GM19099 (cell line): ENCODE data around the gene MNX1.

Source experiments
- POLR2A ChIP-seq: IDR thresholded peaks from 3 replicates; pipeline ENCODE4 v1.6.1; 2011; ENCODE audit warnings: low read depth; ENCODE audit not compliant: insufficient read length; ENCODE audit errors: extremely low read depth

MNX1 gene

DNA sequence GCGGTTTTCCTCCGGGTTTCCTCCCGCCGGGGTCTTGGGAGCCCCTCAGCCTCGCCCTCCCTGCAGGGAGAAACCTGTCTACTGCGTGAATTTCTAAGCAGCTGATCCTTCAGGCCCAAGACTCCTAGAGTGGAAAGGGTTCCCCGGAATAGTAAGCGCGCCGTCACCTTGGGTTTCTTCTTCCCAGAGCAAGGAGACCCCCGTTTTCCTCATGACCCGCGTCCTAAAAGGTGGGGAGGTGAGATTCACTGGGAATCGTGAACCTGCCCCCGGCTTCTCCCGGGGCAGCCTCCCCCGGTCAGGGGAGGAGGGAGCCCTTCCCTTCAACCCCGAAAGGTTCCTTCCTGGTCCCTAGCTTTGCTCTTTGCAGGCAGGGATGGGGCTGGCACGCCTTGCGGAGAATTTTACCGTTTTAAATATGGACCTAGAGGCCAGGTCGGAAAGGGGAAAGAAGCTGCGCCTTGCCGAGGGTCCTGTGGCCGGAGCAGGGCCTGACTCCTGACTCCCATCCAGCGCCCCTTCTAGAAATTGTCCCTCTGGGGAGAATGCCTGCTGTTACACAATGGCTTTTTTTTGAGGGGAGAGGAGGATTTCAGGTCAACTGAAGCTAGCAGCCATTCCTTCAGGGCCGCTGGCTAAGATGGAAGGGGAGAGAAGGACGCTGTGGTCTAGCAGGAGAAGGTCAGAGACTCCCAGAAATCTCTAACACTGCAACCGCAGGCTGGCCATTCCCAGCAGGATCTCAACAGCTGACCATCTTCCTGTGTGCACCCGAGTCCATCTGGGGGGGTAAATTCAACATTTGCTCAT is 11.6 kb upstream of the MNX1 start:
- no peak for TF ChIP-seq POLR2A

DNA sequence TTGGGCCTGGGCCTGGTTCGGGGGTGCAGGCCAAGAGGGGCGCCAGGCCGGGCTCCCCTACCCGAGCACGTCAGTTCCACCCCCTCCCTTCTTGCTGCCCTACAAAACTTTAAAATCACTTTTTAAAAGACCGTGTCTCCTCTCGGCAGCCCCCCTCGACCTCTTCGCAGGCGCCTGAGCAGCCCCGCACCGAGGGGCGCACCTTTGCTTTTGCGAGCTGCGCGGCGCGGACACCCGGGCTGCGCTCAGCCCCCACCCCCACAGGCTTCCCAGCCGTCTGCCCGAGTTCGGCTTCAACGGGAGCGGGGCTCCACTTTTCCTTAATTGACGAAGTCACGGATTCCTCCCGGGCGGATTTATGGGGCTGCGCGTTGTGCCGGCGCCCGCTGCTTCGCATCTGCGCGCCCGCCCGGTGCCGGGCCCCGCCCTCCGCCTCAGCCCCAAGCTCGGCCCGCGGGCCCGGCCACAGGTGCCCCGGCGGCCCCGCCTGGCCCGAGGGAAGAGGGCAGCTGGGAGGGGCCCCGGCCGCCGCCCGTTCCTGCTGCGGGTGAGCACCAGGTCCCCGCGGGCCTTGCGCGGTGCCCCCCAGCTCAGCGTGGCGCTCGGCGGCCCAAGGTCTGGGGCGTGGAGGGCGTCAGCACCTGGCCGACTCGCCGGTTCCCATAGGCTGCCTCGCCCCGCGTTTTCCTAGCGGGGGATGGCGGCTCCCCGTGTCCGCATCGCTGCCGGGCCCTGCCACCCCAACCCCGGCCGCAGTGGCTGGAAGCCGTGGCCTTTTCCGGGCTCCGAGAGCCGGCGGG is 10.8 kb upstream of the MNX1 start:
- no peak for TF ChIP-seq POLR2A

DNA sequence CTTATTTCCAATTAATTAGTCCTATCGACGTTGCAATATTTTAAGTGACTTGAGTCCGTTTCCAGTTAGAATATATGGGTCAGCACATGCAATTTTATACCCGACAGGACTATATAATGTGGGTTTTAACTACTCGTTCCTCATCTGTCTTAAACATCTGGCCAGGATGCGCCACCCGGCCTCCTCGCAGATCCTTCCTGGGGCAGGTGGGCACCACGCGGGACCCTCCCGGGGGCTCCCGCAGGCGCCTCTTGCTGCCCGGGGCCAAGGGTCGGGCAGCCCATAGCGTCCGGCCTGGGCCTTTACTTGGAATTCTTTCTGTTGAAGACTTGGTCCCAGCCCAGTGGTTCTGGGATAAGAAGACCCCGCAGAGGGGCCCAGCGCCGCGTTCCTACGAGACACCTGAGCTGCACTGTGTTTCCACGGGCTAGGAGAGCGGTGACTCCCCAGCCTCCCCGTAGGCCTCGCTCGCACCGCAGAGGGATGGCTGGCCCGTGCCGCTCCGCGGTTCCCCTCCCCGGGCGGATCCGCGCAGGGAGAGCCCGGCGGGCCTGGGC is 10.1 kb upstream of the MNX1 start:
- TF ChIP-seq POLR2A, result no peak

DNA sequence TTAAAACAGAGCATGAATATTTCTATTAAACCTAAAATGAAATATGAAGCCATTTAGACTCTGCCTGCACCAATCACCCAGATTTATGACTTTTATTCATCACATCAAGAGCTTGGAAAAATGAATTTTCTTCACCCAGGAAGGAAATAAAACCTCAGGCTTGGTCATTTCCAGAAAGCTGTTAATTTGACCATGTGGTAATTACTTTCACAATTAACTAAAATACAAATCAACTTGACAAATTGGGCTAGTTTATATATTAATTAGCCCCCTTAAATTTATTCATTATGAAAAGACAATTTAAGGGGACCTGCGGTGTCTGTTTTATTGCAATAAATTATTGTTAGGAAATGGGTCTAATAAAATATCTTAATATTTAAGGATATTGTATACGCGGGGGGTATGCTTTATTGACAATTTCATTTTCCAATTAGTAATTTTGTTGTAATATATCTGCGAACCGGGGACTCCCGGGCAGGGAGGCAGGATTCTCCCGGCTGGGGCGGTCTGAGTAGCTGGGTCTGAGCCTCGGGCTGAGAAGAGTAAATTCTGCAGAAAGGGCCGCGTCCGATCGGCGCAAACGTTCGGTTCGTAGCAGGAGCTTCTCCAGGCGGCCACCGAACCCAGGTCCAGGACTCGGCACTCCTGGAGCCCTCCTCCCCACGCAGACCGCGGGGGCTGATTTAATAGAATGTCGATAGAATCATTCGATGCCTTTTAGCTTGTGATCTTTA is 9.4 kb upstream of the MNX1 start:
- TF ChIP-seq POLR2A, result no peak

DNA sequence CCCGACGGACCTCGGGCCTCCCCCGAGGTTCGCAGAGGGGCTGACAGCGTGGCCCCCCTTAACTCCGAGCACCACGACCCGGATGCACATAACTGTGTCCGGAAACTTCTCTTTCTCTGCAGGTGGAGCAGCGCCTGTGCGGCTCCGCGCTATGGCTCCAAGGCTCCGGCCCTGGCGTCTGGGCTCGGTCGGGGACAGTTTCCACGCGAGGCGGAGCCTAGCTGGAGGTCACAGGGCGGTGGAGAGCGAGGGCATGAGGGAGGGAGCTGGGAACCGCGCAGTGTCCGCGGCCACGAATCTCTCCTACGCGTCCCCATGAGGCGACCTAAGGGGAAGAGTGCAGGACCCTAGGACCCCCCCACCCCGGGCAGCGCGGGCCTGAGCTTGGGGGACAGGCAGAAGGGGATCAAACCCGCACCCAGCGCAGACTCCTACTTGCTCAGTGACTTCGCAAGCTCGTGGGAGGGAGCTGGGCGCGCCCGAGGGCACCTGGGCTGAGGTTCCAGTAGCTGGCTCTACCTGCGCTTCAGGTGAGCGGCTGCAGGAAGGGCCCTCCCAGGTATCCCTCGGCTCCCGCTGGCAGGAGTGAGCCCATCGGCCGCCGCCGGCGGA is 8.6 kb upstream of the MNX1 start:
- TF ChIP-seq POLR2A, result no peak

DNA sequence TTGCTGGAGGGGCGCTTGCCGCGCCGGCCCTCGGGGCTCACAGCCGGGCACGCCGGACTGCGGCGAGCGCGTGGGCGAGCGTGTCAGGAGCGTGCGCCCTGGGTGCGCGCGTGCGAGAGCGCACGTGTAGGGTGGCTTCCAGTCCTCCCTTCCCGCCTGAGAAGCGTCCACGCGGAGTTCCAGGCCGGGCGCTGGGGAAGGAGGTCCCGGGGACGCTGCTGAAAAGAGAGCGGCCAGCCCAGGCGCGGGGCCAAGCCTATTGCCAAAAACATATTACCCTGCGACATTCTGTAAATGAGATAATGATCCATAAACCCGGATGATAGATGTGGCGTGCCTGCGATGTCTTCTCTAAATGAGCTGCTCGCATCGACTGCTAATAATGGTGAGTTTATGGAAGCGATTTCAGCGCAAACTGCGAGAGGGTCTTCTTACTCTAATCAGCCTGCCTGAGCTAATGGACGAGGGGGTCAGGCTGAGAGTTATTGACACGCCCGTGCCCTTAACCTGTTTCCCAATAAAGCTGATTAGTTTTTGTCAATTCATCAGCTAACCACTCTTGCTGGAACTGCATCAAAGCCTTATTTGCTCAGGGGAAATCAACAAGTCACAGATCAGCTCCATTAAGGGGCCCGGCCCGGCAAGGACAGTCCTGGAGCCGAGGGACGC is 8.0 kb upstream of the MNX1 start:
- no peak for TF ChIP-seq POLR2A

DNA sequence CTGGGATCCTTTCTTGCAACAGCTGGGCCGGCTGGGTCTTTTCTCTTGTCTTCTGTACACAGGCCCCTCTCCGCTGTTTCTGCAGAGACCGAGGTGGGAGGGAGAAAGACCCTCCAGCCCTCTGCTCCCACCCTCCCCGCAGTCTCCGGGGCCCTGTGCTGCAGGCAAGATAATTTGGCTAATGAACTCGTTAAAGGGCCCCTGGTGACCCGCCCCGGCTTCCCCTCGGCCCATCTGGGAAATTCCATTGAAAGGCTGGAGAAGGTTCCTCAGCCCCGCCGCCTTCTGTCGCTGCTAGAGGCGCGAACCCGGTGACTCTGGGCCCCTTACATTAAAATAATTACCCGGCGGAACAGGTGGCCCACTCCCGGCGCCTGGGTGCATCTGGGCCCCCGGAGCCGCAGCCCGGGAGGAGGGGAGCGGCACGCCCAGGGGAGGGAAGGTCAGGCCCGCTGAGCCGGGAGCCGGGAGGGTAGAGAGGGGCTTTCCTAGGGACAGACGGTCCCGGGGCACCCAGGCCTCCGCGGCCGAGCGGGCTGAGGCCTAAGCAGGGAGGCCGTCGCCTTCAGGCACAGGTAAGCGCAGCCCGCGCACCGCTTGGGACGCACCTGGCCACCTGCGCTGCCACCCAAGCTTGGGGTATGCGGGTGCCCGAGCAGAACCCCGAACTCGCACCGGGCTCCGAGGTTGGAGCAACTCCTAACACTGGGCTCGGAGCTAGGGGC is 7.3 kb upstream of the MNX1 start:
- no peak for TF ChIP-seq POLR2A

DNA sequence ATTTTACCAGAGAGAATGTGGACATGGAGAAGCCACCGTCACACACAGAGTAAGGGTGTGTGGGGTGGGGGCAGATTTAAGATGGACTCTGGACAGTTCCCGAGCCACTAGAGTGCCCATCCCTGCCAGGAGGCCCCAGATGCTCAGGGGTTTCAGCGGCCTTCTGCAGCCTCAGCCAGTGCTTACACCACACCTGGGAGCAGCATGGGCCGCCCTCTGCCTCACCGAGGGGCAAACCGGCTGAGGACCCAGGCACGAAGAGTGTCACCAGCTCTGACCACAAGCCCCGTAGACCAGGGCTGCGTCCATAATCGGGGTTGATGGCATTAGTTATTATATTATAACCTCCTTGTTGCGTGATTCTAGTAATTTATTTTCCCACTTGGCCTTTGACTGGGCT is 6.7 kb upstream of the MNX1 start:
- no peak for TF ChIP-seq POLR2A

DNA sequence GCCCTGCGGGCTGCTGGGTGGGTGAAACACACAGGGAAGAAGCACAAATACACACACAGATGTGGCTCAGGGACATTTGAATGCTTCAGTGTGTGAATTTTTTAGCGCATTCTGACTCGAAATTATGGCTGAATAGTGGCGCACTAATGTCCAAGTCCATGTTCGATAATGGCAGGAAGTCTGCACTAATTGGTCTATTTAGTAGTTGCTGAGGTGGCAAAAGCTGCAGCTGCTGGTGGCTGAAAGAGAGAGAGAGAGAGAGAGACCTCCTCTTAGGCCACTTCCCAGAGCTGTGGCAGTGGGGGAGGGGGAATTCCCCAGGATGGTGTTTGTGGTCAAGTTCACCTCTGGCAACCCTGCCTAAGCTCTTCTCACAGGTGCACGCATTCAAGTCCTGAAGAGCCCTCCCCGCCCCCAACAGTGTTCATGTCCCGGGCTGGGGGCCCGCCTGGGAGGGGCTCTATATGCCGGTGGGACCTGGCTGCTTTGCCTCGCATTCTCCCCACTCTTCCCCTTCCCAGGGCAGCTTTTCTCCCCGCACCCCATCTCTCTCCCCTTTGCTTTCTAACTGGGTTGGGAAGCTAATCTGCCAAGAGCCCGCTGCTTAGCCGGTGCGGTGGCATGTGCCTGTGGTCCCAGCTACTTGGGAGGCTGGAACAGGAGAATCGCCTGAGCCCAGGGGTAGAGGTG is 6.0 kb upstream of the MNX1 start:
- peak; percentile 26 for TF ChIP-seq POLR2A

DNA sequence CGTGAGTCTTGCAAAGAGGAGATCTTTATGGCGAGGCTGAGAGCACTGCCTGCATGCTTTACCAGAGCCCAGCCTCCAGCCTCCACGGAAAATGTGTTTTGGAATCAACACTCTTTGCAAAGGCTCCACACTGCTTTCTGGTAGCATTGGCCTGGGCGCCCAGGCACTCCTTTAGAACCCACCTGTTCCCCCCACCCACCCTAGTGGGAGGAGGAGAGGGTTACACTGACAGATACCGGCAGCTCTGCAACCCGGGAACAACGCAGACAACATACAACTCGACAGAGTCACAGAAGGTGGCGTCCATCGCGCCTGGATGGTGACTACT is 5.5 kb upstream of the MNX1 start:
- no peak for TF ChIP-seq POLR2A

DNA sequence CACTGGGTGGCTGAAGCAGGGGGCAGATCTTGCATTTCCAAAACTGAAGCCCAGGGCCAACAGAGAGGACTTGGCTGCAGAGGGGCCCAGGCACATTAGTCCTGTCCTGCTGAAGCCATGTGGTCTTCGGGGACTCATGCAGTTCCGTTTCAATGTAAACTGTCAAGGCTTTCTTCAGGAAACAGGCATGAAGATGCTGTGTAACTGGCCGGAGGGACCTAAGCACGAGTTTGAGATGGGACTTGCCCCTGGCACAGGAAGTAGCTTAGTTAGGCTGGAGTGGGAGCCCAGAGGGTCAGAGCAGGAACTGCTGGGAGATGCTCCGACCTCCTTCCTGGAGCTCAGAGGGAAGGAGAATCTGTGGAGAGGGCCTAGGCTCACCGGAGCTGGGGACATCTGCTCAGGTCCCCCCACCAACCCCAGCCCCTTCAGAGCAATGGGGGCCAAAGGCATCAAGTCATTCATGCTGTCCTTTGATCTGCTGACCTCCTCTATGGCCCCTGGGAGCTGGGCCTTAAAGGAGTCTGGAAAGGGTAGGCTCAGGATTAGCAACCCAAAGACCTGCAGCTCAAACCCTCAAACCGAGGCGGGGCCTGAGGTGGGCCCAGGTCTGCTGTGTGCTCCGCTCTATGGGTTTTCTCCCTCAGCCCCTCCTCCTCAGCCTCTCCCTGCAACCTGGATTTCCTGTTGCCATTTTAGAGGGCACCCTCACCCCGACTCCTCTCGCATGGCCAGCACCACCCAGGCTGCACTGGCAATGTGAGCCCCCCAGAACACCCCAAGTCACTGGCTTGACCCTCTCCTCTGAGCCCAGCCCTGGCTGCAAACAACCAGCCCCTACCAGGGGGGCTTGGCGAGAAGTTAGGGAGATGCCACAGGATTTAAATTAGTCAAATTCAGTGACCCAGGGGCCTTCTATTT is 4.4 kb upstream of the MNX1 start:
- TF ChIP-seq POLR2A, result no peak
